Measurements from ENCODE around the gene CASZ1.

Gene CASZ1, protein sequence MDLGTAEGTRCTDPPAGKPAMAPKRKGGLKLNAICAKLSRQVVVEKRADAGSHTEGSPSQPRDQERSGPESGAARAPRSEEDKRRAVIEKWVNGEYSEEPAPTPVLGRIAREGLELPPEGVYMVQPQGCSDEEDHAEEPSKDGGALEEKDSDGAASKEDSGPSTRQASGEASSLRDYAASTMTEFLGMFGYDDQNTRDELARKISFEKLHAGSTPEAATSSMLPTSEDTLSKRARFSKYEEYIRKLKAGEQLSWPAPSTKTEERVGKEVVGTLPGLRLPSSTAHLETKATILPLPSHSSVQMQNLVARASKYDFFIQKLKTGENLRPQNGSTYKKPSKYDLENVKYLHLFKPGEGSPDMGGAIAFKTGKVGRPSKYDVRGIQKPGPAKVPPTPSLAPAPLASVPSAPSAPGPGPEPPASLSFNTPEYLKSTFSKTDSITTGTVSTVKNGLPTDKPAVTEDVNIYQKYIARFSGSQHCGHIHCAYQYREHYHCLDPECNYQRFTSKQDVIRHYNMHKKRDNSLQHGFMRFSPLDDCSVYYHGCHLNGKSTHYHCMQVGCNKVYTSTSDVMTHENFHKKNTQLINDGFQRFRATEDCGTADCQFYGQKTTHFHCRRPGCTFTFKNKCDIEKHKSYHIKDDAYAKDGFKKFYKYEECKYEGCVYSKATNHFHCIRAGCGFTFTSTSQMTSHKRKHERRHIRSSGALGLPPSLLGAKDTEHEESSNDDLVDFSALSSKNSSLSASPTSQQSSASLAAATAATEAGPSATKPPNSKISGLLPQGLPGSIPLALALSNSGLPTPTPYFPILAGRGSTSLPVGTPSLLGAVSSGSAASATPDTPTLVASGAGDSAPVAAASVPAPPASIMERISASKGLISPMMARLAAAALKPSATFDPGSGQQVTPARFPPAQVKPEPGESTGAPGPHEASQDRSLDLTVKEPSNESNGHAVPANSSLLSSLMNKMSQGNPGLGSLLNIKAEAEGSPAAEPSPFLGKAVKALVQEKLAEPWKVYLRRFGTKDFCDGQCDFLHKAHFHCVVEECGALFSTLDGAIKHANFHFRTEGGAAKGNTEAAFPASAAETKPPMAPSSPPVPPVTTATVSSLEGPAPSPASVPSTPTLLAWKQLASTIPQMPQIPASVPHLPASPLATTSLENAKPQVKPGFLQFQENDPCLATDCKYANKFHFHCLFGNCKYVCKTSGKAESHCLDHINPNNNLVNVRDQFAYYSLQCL (N-terminal part only)

DNA sequence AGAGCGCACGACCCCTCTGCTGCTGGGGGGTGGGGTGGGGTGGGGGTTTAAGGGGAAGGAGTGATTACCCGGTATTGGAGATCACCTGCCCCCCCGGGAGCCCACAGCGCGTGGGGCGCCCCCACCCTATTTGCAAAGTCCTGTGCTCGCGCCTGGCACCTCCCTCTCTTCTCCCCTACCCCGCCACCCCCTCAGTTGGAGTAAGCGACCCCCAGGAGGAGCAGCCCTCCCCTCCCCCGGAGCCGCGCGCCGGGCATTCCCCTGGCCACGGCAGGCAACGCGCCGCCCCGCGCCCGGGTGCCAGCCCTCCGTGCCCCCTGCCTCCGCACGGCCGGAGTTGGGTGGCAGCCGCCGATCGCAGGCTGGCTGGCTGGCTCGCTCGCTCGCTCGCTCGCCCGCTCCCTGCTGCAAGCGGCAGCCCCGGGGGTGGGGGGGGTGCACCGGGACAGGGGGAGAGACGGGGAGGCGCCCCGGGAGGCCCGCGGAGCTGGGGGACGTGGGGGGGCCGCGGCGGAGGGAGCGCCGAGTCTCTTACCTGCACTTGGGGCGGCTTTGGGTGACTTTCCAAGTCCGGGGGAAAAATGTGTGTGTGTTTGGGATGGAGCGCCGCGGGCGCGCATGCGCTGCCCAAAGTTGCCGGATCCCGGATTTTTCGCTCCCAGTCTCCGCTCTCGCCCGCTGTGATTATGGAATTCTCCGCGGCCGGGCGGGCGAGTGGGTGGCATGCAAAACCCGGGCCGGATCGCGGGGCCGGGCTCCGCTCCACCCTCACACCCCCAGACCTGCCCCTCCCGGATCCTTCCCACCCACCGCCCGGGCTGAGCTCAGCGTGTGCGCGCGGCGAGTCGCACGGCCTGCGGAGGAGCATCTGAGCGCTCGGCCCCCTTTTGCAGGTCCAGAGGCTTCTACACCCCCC lies at the start of gene CASZ1:
CASZ1 (minus strand) TSS at position 618 of the 916 bp plus-strand sequence. CDS start 102,757 bp downstream, outside the sequence.
- DNase-seq: peak; percentile 86

DNA sequence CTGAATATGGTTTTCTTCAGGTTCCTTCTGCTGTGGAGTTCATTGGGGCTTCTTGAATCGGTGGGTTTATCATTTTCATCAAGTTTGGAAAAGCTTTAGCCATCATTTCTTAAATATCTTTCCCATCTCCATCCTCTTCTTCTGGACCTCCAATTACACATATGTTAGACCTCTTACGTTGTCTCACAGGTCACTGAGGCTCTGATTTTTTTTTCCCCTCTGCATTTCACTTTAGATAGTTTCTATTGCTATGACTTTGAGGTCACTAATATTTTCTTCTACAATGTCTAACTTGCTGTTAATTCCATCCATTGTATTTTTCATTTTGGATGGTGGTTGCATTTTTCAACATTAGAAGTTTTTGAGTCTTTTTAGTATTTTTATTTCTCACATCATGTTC lies 47.3 kb upstream of the CASZ1 start:
- DNase-seq: no peak

DNA sequence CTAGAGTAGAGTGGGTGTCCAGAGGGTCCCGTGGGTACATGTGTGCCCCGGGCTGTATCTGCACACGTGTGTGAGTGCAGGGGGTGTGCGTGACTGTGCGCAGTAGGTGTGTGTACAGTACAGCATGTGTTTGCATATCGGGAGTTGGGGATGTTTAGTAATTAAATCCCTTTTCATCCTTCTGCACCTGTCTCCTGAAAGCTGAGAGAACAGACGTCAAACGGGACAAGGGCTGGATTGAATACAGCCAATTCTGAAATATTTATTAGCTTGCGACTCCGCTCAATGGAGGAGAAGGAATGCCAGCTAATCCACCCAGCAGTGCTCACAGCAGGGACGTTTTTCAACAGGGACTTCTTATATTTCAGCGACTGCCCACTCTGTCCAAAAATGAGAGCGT lies 44.7 kb upstream of the CASZ1 start:
- DNase-seq: no peak

DNA sequence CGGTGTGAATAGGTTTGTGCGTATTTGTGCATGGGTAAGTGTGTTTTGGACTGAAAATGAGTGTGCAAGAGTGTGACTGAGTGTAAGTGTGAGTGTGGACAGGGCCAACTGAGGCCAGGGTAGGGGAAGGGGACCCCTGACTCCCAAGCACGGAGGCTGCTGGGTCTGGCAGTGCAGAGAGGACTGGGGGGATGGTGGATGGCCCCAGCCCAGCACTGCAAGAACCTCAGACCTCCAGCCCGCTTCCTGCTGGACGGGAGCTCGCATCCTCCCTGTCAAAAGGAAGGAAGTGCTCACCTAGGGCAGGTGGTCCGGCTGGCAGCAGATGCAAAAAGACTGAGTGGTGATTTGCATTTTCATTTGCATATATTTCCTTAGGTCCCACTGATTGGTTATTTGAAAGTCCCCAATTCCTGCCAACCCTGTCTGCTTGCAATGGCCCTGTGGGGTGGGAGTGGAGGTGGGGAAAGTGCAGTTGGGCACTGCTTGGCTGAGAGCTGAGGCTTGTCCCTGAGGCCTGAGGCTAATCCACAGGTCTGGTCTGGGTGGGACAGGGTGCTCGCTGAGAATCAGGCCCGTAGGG lies 42.8 kb upstream of the CASZ1 start:
- no peak for DNase-seq

DNA sequence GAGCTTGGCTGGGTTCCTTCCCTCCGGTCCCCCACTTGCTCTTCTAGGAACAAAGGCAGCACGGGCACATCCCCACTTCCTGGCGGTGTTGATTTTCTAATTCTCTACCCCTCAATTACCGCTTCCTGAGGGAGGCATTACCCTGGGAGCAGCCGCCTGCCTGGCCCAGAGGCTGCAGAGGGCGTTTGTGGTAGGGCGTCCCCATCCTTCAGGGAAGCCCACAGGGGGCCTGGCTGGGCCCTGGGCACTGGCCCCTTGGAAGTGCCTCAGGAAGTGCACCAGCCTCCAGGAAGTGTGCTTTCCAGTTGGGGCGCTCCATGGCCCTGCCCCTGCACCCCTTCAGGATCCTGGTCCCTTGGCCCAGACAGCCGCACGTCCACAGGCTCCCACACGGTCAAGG lies 42.1 kb upstream of the CASZ1 start:
- no peak for DNase-seq

DNA sequence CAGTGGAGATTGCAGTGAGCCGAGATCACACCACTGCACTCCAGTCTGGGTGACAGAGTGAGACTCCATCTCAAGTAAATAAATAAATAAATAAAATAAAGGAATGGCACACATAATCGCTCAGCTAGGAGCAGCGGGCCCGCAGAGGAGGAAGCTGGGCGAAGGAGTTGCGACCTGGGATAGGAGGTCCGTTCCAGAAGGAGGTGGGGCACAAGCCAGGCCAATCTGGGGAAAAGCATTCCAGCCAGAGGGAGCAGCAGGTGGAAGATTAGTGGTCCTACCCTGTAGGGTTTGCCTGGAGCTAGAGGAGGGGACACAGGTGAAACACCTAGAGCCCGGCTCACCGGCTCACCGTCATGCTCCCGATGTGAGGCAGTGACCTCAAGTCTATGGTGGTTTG lies 40.3 kb upstream of the CASZ1 start:
- no peak for DNase-seq

DNA sequence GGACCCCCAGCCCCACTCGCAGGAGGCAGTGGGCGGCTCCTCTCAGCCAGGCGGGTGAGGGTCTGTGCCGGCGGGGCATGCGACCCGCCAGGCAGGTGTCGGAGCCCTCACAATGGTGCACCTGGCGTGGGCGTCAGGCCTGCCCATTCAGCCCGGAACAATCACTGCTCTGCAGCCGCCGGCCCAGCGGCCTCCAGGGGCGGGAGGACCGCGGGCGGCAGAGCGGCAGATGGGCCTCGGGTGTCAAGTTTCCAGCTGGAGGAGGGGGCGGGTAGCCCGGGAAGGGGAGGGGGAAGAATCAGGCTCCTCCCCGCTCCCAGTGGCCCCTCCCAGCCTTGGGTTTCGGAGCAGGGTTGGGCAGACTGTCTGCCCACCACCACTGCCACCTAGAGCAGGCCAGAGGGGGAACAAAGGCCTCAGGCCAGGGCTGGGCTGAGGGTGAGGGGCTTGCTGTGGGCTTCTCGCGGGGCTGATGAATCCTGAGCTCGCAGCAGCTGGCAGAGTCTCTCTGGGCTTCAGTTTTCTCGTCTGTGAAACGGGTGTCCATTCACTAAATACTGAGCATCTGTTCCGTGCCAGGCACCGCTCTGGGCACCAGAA lies 39.5 kb upstream of the CASZ1 start:
- peak; percentile 26 for DNase-seq

DNA sequence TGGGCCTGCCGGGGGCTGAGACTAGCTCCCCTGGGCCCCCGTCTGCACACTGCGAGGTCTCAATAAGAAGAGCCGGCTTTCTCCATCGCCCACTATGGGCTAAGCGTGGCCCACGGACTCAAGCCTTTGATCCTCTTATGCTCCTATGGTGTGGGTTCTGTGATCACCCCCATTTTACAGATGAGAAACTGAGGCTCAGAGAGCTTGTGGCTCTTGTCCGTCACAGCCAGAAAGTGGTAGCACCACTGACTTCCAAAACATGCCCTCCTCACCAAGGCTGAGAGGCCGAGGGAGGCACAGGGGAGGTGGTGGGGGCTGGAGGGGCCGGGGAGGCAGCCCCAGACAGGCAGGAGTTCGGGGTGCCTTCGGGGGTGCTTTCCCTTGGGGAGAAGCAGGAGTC lies 39.0 kb upstream of the CASZ1 start:
- no peak for DNase-seq

DNA sequence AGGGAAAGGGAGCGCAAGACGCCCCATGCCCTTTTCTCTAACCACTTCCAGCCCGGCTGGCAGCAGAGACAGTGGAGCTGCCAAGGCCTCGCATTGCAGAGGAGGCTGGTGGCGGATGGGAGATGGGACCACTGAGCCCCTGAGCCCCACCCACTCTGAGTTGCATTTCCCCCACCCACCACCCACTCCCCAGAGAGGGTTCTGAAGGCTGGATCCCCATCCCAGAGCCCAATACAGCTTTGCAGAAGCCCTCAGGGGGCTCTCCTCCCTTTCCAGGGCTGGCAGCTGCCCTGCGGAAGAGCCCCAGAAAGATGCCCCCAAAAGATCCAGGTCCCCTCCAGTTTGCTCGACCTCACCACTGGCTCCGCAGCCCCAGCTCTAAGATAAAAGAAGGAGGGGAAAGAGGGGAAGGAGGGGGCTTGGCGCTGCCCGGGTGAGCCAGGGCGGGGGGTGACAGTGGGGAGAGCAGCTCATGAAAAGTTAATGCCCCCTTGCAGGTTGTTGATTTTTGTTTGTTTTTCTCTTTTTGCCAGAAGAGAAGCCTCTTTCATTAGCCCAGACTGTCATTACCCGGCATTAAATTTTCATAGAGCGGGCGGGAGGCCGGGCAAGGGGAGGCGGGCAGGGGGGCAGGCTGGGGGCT lies 38.4 kb upstream of the CASZ1 start:
- no peak for DNase-seq

DNA sequence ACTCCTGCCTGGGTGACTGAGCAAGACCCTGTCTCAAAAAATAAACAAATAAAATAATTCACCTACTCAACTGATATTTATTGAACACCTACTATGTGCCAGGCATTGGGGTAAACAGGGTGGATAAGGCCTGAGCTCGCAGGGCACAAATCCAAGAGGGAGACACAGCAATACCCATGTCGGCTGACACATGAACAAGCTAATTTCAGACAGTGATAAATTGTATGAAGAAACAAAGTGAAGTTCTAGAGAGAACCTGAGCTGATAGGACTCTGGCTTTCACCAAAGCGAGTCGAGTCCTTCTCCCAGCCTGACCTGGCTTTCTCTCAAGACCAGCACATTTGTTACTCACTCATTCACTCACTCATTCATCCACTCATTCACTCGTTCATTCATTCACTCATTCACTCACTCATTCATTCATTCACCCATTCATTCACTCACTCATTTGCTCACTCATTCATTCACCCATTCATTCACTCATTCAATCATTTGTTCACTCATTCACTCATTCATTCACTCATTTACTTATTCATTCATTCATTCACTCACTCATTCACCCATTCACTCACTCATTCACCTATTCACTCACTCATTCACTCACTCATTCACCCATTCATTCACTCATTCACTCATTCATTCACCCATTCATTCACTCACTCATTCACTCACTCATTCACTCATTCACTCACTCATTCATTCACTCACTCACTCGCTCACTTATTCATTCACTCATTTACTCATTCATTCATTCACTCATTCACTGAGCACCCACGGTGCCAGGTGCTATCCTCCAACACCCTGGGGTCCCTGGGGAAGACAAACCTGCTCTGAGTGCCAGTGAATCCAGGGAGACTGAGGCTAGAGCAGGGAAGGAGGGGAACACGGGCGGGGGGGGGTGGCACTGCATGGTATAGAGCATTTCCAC lies 37.4 kb upstream of the CASZ1 start:
- DNase-seq: no peak

DNA sequence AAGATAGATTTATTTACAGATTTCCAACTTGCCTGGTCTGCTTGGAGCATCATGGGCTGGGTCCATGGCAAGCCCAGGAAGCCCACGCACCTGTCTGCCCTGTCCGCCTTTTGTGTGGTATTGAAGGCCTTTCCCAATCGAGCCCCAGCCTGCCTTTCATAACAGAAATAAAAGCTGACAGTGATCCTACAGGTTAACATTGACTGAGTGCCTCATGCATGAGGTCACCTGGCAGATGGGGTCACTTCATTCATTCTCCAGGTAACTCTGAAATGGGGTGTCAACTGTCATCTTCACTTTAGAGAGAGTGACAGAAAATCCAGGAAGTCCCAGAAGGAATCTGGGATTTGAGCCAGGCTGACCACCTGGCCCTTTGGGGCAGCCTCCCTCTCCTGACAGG lies 36.3 kb upstream of the CASZ1 start:
- DNase-seq: no peak

DNA sequence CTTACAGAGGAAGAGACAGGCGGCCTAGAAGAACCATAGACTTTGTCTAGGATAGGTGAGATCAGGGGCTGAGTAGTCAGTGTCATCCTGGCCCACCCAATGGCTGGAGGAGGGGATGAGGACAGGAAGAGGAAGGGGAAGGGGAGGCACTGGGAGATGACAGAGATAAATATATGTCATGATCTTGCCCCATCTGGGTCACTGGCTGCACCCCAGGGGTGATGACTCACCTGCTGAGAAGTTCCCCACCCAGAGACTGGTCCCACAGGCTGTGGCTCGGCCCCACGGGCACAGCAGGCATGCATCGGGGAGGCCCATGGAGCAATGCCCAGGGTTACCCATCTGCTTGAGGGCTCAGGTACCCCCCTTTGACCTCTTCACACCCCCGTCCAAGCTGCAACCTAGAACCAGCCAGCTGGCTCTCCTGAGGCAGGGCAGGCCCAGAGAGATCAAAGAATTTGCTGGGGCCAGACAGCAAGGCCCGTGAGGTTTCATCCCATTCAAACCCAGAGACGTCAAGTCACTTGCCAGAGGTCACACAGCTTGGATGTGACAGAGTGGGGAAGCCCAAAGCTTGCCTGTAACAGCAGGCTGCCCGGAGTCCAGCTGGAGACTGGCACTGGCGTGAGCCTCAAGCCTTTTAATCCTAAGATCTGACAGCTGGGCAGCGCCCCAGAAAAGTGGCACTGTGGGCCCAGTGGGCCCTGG lies 34.7 kb upstream of the CASZ1 start:
- DNase-seq: peak; percentile 25

DNA sequence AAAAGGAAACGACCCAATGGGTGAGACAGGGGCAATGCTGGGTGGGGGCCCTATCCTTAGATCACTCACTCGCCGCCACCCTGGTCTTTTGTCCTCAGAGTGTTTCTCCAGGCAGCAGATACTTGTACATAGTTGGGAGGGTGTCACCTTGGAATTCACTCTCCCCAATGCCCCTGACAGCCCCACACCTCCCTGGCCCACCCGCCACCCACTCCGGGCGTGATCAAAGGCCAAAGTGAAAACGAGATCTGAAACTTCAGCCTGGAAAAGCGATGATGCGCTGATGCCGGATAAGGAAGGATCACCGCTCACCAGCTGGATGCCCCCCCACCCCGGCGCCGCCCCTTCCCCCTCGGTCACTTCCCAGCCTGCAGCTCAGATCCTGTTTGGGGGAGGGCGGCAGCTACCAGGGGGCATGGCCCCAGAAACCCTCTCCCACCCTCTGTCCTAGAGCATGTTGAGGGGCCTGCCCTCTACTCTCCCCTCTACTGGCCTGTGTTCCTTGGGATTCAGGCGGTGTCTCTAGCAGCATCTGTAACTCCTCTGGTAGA lies 33.6 kb upstream of the CASZ1 start:
- DNase-seq: no peak

DNA sequence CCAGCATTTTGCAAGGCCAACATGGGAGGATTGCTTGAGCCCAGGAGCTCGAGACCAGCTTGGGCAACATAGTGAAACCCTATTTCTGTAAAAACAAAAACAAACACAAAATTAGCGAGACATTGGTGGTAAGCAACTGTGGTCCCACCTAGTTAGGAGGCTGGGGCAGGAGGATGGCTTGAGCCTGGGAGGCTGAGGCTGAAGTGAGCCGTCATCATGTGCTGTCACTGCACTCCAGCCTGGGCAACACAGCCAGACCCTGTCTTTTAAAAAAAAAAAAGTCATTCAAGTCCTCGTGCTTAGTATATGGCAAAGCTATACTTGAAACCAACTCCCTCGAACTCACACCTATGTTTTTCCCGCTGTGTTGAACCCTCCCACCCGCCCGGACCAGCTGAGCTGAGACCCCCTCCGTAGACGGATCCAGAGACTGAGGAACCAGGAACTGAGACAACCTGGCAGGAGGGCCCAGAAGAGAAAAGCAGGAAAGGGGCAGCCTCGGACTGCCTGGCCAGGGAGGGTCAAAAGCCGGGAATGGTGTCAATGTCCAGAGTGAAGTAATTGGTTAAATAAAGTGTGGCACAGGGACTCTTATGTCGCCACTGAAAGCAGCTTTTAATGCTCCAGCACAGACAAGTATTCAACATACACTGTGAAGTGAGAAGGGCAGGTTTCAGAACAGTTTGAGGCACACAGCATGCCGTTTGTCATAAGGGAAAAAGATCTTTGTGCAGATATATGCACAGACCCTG lies 32.8 kb upstream of the CASZ1 start:
- no peak for DNase-seq

DNA sequence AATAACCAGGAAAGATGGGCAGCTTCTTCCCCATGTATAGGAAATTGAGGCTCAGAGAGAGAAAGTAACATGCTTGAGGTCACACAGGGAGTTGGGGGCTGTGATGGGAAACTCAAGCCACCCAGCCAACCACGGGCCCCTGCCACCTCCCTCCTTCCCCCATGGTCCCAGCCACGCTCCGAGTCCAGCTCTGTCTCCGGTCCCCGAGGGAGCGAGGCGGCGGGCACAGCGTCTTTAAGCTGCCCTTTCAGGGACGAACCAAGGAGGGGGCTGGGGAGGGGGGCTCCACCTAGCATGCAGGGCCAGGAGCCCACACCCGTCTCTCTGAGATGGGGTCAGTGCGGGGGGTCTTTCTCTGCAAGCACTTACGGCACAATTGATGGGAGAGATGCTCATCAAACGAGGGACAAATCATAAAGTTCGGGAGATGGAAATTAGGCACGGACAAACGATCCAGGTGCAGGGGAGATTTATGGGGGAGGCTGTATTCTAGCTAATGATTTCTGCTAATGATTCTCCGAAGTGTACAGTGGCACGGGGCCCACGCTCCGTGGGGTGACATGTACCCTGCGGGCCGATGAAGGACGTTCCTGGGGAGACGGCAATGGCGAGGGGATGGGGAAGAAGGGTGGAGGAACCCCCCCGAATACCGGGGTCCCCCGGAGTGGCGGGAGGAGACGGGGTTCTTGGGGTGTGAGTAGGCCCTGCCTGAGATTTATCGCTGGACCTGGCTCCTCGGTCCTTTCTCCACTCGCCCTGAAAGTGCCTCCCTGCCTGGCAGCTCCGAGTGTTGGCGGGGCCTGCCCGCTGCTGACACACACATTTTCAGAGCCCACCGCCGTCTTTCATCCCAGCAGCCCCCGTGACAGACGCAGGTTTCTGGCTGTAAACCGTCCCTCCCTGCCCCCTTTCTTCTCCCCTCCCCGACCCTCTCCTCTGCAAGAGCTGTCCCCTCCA lies 31.2 kb upstream of the CASZ1 start:
- DNase-seq: no peak

DNA sequence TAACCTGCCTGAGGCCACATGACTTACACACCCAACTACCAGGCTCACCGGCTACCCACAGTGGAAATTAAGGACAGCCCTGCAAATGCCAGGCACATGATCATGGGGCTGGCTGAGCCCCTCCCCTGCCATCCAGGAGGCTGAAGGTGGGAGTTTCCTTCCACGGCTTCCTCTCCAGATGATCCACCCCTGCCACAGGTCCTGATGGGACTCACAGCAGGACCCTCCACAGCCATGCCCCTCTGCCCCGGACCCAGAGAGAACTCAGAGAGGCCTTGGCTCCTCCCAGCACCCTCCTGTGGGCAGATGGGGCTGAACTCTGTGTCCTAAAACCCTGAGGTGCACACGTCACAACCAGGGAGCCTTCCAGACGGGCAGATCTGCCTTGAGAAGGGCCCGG lies 29.1 kb upstream of the CASZ1 start:
- DNase-seq: no peak
